AG04449 (cell line): ENCODE measurements around the gene MPDZ.

Source experiments
- CTCF ChIA-PET: fragments of 350-600 bp; formaldehyde crosslinking; extraction: SDS; loops from one replicate; lab custom pipeline; 2021; ENCODE audit warnings: antibody characterized with exemption; lab: Yijun Ruan, JAX
- POLR2A ChIA-PET: fragments of 400-600, 350-600 bp; formaldehyde crosslinking; extraction: SDS; loops from one replicate; lab custom pipeline; 2020; ENCODE audit warnings: antibody characterized with exemption, inconsistent platforms; lab: Yijun Ruan, JAX
- DNase-seq: peaks from one replicate; pipeline ENCODE4 v3.0.0-alpha.2; 2010; ENCODE audit warnings: low read depth, low spot score
- H3K4me3 ChIP-seq: 2 replicates; pipeline ENCODE4 v1.5.1; 2011; ENCODE audit warnings: low read depth, mild to moderate bottlenecking, control low read depth, low read length
- TF ChIP-seq, protein P1 (sequence below): IDR thresholded peaks from one replicate; pipeline ENCODE4 v1.5.1; 2011; ENCODE audit warnings: mild to moderate bottlenecking, moderate library complexity, low read length, control low read depth, inconsistent platforms; ENCODE audit not compliant: insufficient read depth; ENCODE audit errors: missing control alignments

The MPDZ gene

GRCh38 chr9:13064676-13065075, 214.8 kb downstream of the MPDZ start:
- no peak overlapping the region for H3K4me3 ChIP-seq
- ChIA-PET CTCF (interaction anchor here (0.8 to 1.4 kb wide), 2 partner anchors 25 to 31 kb away, joined by 3 to 4 read pairs; no protein-coding TSS in a partner anchor), POLR2A (no interaction called here)
- TF ChIP-seq, protein P1, sequence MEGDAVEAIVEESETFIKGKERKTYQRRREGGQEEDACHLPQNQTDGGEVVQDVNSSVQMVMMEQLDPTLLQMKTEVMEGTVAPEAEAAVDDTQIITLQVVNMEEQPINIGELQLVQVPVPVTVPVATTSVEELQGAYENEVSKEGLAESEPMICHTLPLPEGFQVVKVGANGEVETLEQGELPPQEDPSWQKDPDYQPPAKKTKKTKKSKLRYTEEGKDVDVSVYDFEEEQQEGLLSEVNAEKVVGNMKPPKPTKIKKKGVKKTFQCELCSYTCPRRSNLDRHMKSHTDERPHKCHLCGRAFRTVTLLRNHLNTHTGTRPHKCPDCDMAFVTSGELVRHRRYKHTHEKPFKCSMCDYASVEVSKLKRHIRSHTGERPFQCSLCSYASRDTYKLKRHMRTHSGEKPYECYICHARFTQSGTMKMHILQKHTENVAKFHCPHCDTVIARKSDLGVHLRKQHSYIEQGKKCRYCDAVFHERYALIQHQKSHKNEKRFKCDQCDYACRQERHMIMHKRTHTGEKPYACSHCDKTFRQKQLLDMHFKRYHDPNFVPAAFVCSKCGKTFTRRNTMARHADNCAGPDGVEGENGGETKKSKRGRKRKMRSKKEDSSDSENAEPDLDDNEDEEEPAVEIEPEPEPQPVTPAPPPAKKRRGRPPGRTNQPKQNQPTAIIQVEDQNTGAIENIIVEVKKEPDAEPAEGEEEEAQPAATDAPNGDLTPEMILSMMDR, result no peak
- DNase-seq, result no peak

DNA sequence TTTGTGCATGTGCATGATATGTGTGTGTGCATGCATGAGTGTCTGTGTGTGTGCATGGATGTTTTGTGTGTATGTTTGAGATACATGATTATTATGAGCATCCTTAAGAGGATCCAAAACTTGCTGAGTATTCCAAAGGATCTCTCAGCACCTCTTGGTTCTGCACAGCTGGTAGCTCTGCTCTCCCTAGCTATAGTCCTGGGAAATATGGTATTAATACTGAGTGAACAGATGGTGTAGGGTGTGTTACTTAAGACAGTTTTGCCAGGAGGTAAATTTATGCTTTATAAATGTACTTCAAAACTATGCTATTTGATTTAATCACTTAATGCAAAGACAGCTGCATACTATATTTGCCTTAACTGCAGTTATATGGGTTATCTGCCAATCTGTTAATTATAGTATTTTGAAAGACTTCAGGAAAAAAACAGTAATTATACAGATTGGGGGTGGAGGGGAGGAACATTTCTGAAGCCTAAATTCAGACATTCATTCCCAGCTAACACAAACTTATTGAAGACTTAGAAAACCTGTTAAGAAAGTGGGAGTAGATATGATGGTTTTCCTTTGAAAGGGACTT, 215.5 kb downstream of the MPDZ start:
- CTCF ChIA-PET, result interaction anchor here (1.4 kb wide), 1 partner anchor 30 kb away, joined by 4 read pairs; no protein-coding TSS in a partner anchor

DNA sequence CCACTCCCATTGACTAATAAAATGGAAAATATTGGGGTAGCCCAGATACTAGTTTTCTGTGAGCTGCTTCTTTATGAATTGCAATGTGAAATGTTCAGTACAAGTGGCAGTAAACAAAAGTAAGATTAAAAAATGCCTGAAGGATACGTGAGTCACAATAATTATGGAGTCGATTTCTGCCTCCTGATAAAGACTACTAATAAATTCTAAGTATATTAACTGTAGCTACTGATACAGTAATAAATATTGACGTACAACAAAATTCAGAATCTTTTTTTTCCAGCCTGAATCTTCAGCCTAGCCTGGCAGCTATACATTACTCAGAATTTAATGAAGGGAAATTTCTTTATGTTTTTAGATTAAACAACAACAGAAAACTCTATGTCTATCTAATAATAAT, 218.1 kb downstream of the MPDZ start:
- ChIA-PET CTCF (interaction anchor here (2.3 kb wide), 1 partner anchor 27 kb away, joined by 11 read pairs; no protein-coding TSS in a partner anchor), POLR2A (no interaction called here)
- no peak for DNase-seq
- H3K4me3 ChIP-seq, result no peak overlapping the region
- TF ChIP-seq, protein P1, result no peak

More for the DNA sequence above, 215.5 kb downstream of the MPDZ start:
- DNase-seq, result no peak
- TF ChIP-seq, protein P1, result no peak
- POLR2A ChIA-PET, result interaction anchor here (0.7 kb wide), 1 partner anchor 125 kb away, joined by 3 read pairs; no protein-coding TSS in a partner anchor
- H3K4me3 ChIP-seq, result no peak overlapping the region
